OCI-LY3 (cell line): Measurements from ENCODE around the gene SCN4B.

ENCODE experiments used
- EZH2phosphoT487 ChIP-seq: fragments of 200-600 bp; shearing (Covaris generic); IDR thresholded peaks from 2 replicates; pipeline ENCODE4 v1.6.1; 2018; ENCODE audit warnings: antibody characterized with exemption, mixed run types, low read depth
- TF ChIP-seq, protein P1 (sequence below): fragments of 200-600, 300-600 bp; sonication (generic); IDR thresholded peaks from 2 replicates; pipeline ENCODE4 v1.5.1; 2014; ENCODE audit warnings: antibody characterized with exemption, low read length, low read depth

DNA sequence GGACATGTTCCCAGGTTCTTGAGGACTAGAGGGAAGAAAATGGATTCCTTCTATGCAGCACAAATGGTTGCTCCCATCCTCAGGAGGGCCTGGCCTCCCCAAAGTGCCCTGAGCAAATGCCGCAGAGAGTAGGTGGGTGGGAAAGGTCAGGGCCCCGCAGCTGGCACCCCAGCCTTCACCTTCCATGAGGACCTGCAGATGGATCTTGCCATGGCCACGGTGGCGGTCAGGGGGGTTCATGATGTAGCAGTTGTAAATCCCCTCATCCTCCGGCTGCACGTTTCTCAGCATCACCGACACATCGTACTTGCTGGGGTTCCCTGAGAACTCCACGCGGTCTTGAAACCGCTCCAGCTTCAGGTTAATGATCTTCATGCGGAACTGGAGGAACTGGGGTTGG, 15.3 kb upstream of the SCN4B start:
- no peak for TF ChIP-seq EZH2phosphoT487
- TF ChIP-seq, protein P1, sequence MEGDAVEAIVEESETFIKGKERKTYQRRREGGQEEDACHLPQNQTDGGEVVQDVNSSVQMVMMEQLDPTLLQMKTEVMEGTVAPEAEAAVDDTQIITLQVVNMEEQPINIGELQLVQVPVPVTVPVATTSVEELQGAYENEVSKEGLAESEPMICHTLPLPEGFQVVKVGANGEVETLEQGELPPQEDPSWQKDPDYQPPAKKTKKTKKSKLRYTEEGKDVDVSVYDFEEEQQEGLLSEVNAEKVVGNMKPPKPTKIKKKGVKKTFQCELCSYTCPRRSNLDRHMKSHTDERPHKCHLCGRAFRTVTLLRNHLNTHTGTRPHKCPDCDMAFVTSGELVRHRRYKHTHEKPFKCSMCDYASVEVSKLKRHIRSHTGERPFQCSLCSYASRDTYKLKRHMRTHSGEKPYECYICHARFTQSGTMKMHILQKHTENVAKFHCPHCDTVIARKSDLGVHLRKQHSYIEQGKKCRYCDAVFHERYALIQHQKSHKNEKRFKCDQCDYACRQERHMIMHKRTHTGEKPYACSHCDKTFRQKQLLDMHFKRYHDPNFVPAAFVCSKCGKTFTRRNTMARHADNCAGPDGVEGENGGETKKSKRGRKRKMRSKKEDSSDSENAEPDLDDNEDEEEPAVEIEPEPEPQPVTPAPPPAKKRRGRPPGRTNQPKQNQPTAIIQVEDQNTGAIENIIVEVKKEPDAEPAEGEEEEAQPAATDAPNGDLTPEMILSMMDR = no peak
